HEK293 (cell line): ENCODE data around the gene B3GNT4.

Experiments used
- CTCF ChIP-seq: fragments of 450-650 bp; formaldehyde crosslinking; IDR thresholded peaks from 2 replicates; pipeline ENCODE4 v1.5.1; 2016; ENCODE audit warnings: missing biosample characterization, missing genetic modification characterization
- YY1 ChIP-seq: fragments of 450-650 bp; formaldehyde crosslinking; IDR thresholded peaks from 2 replicates; pipeline ENCODE4 v1.5.1; 2018; ENCODE audit warnings: missing biosample characterization, missing genetic modification characterization
- ZSCAN18 ChIP-seq: fragments of 450-650 bp; formaldehyde crosslinking; IDR thresholded peaks from 2 replicates; pipeline ENCODE4 v1.5.1; 2016; ENCODE audit warnings: missing biosample characterization, missing genetic modification characterization
- TF ChIP-seq, protein P1 (sequence below): fragments of 450-650 bp; formaldehyde crosslinking; IDR thresholded peaks from 2 replicates; pipeline ENCODE4 v1.5.1; 2016; ENCODE audit warnings: missing biosample characterization, missing genetic modification characterization
- TF ChIP-seq, protein P2 (sequence below): sonication (generic); formaldehyde crosslinking; IDR thresholded peaks from 2 replicates; pipeline ENCODE4 v1.8.1; 2022; ENCODE audit warnings: mild to moderate bottlenecking, moderate library complexity, missing genetic modification reagents

- TF ChIP-seq CTCF (tag by site-specific recombination): no peak
- no peak for TF ChIP-seq ZSCAN18
- TF ChIP-seq YY1 (tag by site-specific recombination): no peak
- TF ChIP-seq, protein P1, sequence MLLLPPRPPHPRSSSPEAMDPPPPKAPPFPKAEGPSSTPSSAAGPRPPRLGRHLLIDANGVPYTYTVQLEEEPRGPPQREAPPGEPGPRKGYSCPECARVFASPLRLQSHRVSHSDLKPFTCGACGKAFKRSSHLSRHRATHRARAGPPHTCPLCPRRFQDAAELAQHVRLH (tag by site-specific recombination): no peak
- TF ChIP-seq, protein P2, sequence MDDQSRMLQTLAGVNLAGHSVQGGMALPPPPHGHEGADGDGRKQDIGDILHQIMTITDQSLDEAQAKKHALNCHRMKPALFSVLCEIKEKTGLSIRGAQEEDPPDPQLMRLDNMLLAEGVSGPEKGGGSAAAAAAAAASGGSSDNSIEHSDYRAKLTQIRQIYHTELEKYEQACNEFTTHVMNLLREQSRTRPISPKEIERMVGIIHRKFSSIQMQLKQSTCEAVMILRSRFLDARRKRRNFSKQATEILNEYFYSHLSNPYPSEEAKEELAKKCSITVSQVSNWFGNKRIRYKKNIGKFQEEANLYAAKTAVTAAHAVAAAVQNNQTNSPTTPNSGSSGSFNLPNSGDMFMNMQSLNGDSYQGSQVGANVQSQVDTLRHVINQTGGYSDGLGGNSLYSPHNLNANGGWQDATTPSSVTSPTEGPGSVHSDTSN (CRISPR knock-in tag): no peak
Measured at GRCh38 chr12:122250047-122250446, 46.5 kb downstream of the B3GNT4 start.
